HepG2 (cell line): ENCODE results near the gene DEPDC5. TPM values are rescaled to one million over a fixed set of nuclear protein-coding genes. Genes with fewer than 3 reads are reported as not detected.
A peak's percentile ranks its signal among the peaks of the same experiment; 100 is the strongest.

Source experiments
- DMTF1 ChIP-seq: sonication (generic); formaldehyde crosslinking; IDR thresholded peaks from 2 replicates; pipeline ENCODE4 v1.4.0; 2020; ENCODE audit warnings: mild to moderate bottlenecking, missing genetic modification reagents
- FIP1L1 ChIP-seq: fragments of 200-400 bp; formaldehyde crosslinking; IDR thresholded peaks from 2 replicates; pipeline ENCODE4 v1.6.1; 2018; ENCODE audit warnings: low read depth, mild to moderate bottlenecking, low read length, moderate library complexity, borderline replicate concordance; ENCODE audit not compliant: insufficient read depth
- HNF4A ChIP-seq: sonication (generic); formaldehyde crosslinking; IDR thresholded peaks from 2 replicates; pipeline ENCODE4 v1.4.0; 2020; ENCODE audit warnings: missing genetic modification reagents
- MED13 ChIP-seq: sonication (generic); formaldehyde crosslinking; IDR thresholded peaks from 2 replicates; pipeline ENCODE4 v1.5.0; 2020; ENCODE audit warnings: missing genetic modification reagents
- PAX8 ChIP-seq: sonication (generic); formaldehyde crosslinking; IDR thresholded peaks from 2 replicates; pipeline ENCODE4 v1.8.0; 2022; ENCODE audit warnings: mild to moderate bottlenecking, missing genetic modification reagents, borderline replicate concordance
- RFXAP ChIP-seq: sonication (generic); formaldehyde crosslinking; IDR thresholded peaks from 2 replicates; pipeline ENCODE4 v1.4.0; 2020; ENCODE audit warnings: missing genetic modification reagents, borderline replicate concordance
- RNF2 ChIP-seq: fragments of 450-650 bp; conservative IDR thresholded peaks from 2 replicates; pipeline ENCODE4 v1.6.1; 2016; ENCODE audit warnings: low read depth
- SSRP1 ChIP-seq: IDR thresholded peaks from 2 replicates; pipeline ENCODE4 v1.6.1; 2016; ENCODE audit warnings: control low read depth
- TCF7 ChIP-seq: sonication (generic); IDR thresholded peaks from 2 replicates; pipeline ENCODE4 v1.6.1; 2016; ENCODE audit warnings: antibody characterized with exemption, low read depth
- TRAFD1 ChIP-seq: sonication (generic); formaldehyde crosslinking; IDR thresholded peaks from 2 replicates; pipeline ENCODE4 v1.5.1; 2020; ENCODE audit warnings: missing genetic modification reagents, mild to moderate bottlenecking, borderline replicate concordance
- YY1 ChIP-seq: IDR thresholded peaks from 2 replicates; pipeline ENCODE4 v1.6.1; 2011; ENCODE audit warnings: low read length, low read depth, moderate library complexity, mild to moderate bottlenecking; ENCODE audit not compliant: insufficient read depth, insufficient replicate concordance
- ZBTB14 ChIP-seq: sonication (generic); formaldehyde crosslinking; IDR thresholded peaks from 2 replicates; pipeline ENCODE4 v1.4.0; 2020; ENCODE audit warnings: missing genetic modification reagents
- ZBTB3 ChIP-seq: sonication (generic); formaldehyde crosslinking; IDR thresholded peaks from 2 replicates; pipeline ENCODE4 v1.4.0; 2020; ENCODE audit warnings: low read depth, mild to moderate bottlenecking, moderate library complexity, missing genetic modification reagents, borderline replicate concordance
- ZFP62 ChIP-seq: sonication (generic); formaldehyde crosslinking; IDR thresholded peaks from 2 replicates; pipeline ENCODE4 v1.4.0; 2020; ENCODE audit warnings: missing genetic modification reagents
- ZNF136 ChIP-seq: sonication (generic); formaldehyde crosslinking; IDR thresholded peaks from 2 replicates; pipeline ENCODE4 v1.8.1; 2022; ENCODE audit warnings: low read depth, mild to moderate bottlenecking, moderate library complexity, missing genetic modification reagents
- ZNF205 ChIP-seq: IDR thresholded peaks from 2 replicates; pipeline ENCODE4 v1.6.1; 2018; ENCODE audit warnings: missing biosample characterization, missing genetic modification reagents
- ZNF276 ChIP-seq: sonication (generic); formaldehyde crosslinking; IDR thresholded peaks from 2 replicates; pipeline ENCODE4 v1.4.0; 2020; ENCODE audit warnings: mild to moderate bottlenecking, low read depth, missing genetic modification reagents
- ZNF430 ChIP-seq: sonication (generic); formaldehyde crosslinking; IDR thresholded peaks from 2 replicates; pipeline ENCODE4 v1.9.0; 2021; ENCODE audit warnings: mild to moderate bottlenecking, missing genetic modification reagents
- ZNF512 ChIP-seq: sonication (generic); formaldehyde crosslinking; IDR thresholded peaks from 2 replicates; pipeline ENCODE4 v1.4.0; 2020; ENCODE audit warnings: mild to moderate bottlenecking, missing genetic modification reagents
- ZNF614 ChIP-seq: IDR thresholded peaks from 2 replicates; pipeline ENCODE4 v1.6.1; 2018; ENCODE audit warnings: missing biosample characterization, missing genetic modification reagents, inconsistent platforms, borderline replicate concordance
- polyA plus RNA-seq, 8 experiments: library from polyadenylated mRNA; depleted of rRNA in 3 of 8; stranded (reverse) in 7 of 8; unstranded in 1 of 8; fragments of >200 nt; fragmentation: Illumina TruSeq in 4 of 8; extraction: Trizol in 4 of 8; gene quantifications; 2 replicates each; pipeline versions ENCODE4 v1.2.1 to v1.2.3, GENCODE V29; 2011 to 2016; ENCODE audit warnings: low read depth in 4 of 8, missing spikeins in 1 of 8, mixed read lengths in 1 of 8; ENCODE audit not compliant: insufficient read depth in 1 of 8
- total RNA-seq, 5 experiments: library from RNA; depleted of rRNA; stranded (reverse); fragments of >200 nt; fragmentation: Illumina TruSeq; extraction: Trizol; gene quantifications; 2 replicates each; pipeline ENCODE4 v1.2.3, GENCODE V29; 2016; ENCODE audit warnings: low read depth in 1 of 5

Gene DEPDC5
- total and polyA plus RNA-seq, 2 of the 13 experiments (the other 11 are each of a cell fraction or from before 2014, with no cell fraction given), result 9.8 to 12.4 TPM

- TF ChIP-seq YY1 (peak; percentile 79), ZBTB3 (no peak; the same call in 1 of the 2 replicates), RNF2 (no peak), ZNF136 (CRISPR knock-in tag) (peak; percentile 75; the same call in 1 of the 2 replicates), RFXAP (no peak), ZNF430 (CRISPR knock-in tag) (peak; percentile 86; the same call in 1 of the 2 replicates), HNF4A (no peak; the same call in 1 of the 2 replicates), TCF7 (no peak), TRAFD1 (CRISPR knock-in tag) (peak; percentile 36; the same call in 1 of the 2 replicates), PAX8 (CRISPR knock-in tag) (no peak), ZNF512 (CRISPR knock-in tag) (no peak), ZNF205 (CRISPR knock-in tag) (peak; percentile 33; the same call in 1 of the 2 replicates), ZNF276 (CRISPR knock-in tag) (0 out of 2 replicates have a peak, but pooled peaks have one; percentile 41), ZBTB14 (peak; percentile 84), DMTF1 (peak; percentile 99; the same call in 1 of the 2 replicates), SSRP1 (CRISPR knock-in tag) (no peak), MED13 (no peak), FIP1L1 (no peak), ZNF614 (CRISPR knock-in tag) (peak; percentile 58; the same call in 1 of the 2 replicates), ZFP62 (CRISPR knock-in tag) (no peak)
Measured at GRCh38 chr22:31749636-31750364, 4.0 kb upstream of the DEPDC5 start, which contains the start of gene PRR14L (continued).
